ENCODE results near the gene CNOT1.

DNA sequence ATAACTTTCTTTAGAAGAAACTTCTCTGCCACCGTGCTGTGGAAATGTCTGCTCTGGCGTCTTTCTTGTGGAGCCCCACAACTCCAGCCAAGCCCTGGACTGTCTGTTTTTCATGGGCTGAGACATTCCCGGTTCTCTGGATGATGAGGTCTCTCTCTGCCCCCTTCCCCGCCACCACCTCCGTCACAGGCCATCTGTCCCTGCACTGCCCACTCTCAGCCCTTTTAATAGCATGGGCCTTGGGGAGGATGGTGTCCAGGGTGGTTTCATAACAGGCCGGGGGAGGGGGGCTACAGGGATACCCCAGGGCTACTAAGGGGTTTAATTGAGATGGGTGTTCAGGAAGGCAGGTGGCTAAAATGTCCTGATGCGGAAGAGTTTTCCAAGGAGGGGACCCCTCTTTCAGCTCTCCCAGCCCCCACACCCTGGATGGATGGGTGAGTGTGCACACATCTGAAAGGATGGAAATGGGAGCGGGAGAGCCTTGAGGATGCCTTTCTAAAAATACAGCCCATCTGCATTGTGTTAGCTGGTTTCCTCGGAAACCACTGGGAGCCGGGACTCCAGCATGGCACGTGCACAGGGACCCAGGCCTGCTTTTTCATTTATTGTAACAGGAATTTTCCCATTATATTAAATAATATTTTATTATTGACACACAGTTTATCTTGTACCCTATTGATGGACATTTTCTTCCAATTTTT is 144.3 kb downstream of the CNOT1 start:
- TF ChIP-seq, protein P1, sequence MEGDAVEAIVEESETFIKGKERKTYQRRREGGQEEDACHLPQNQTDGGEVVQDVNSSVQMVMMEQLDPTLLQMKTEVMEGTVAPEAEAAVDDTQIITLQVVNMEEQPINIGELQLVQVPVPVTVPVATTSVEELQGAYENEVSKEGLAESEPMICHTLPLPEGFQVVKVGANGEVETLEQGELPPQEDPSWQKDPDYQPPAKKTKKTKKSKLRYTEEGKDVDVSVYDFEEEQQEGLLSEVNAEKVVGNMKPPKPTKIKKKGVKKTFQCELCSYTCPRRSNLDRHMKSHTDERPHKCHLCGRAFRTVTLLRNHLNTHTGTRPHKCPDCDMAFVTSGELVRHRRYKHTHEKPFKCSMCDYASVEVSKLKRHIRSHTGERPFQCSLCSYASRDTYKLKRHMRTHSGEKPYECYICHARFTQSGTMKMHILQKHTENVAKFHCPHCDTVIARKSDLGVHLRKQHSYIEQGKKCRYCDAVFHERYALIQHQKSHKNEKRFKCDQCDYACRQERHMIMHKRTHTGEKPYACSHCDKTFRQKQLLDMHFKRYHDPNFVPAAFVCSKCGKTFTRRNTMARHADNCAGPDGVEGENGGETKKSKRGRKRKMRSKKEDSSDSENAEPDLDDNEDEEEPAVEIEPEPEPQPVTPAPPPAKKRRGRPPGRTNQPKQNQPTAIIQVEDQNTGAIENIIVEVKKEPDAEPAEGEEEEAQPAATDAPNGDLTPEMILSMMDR (conservative IDR thresholded peaks at IDR 0.05 in 1 of 2, IDR thresholded peaks at IDR 0.05 in 1 of 2; ENCODE audit: extremely low read depth in 1 of 2, insufficient read depth in 1 of 2, low read depth in 1 of 2, low read length in 2 of 2) = no peak
- no peak for TF ChIP-seq EZH2 (IDR thresholded peaks at IDR 0.05; ENCODE audit: borderline replicate concordance, low read length)
